AG20443 (cell line): ENCODE data around the gene GRIP1.
"Not testable (repeated sequence)": the region's sequence is repeated elsewhere in the genome, so short reads cannot be mapped to it uniquely, and the experiment has no call there.

Source experiments
- DNase-seq: peaks from one replicate; pipeline ENCODE4 v3.0.0; 2012; ENCODE audit warnings: low spot score, mixed read lengths

The GRIP1 gene

DNA sequence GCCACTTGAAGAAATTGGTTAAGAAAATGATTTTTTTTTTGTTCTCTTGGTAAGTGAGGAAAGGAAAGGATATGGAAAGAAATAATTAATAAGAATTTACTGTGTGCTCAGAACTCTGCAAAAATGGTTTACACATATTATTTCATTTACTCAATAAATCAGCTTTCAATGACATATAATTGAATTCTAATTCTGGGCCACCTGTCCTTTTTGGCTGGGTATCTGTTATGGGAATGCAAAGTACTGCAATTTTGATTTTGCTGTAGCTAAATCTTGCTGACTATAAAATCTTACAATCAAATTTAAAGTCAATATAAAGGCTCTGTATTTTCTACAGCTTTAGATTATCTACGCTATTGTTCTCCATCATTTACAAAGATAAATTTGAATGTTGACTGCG is 147.1 kb downstream of the GRIP1 start:
- DNase-seq: no peak

DNA sequence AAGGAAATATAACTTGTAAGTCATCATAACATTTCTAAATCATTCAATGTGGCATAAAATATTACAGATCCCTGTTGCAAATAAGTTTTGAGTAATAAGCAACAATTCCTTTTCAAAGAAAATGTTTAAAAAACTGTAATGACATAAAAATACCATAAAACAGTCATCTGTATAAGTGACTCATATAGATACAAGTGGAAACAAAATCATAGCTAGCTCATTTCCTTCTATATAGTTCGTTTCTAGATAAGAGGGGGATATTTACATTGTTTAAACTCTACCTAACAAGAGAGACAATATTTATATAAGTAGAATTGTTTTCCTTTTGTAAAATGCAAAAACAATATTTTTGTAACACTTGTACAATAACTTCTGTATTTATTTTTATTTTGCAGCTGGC is 148.9 kb downstream of the GRIP1 start:
- no peak for DNase-seq

DNA sequence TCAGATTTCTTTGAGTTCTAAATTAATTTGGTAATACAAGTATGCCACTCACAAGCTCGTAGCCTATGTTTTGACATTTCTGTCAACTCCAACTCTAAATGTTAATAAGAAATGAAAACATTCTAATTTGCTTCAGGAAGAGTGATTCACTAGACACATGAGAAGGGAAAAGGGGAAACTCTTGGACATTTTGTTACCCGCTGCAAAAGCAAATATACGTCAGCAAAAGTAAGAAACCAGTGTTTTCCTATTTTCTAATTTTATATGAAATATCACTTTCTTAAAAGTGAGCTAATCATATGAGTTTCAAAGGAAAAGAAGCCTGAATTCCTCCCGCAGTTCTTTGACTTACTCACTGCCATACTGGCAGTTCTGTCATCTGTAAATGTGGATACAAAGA is 162.3 kb downstream of the GRIP1 start:
- DNase-seq: no peak

DNA sequence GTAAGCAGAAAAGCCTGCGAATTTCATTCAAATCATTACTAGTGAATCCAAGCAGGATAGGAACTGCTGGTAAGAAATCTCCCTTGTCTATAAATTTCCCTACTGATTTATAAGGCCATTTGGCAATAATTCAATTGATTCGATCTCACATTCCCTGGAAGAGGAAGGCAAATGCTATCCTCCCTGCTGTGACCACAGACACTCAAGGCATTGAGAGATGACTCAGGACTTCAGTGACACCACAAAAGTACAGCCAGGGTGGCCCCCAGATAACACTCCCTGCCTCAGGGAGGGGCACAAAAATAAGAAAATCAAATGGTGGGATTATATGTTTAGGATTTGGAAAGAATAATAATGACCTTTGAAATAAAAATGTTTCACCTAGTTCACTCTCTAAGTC is 162.7 kb downstream of the GRIP1 start:
- peak; percentile 12 for DNase-seq

DNA sequence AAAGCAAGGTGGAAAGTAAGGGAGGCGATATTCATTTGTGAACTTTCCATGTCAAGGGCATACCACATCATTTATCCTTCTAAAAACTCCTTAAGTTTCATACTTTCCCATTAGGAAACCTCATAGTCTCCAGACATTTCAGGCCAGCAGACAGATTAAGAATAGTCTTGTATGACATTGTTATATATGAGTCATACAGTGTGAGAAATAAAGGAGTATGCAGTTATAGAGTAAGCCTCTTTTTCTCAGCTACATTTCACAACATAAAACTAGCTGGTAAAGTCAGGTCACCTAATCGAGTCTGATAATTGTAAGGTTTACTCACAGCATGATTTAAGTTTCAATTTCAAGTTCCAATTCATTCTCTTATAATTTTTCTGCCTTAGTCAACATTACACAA is 164.3 kb downstream of the GRIP1 start:
- peak; percentile 16 for DNase-seq

DNA sequence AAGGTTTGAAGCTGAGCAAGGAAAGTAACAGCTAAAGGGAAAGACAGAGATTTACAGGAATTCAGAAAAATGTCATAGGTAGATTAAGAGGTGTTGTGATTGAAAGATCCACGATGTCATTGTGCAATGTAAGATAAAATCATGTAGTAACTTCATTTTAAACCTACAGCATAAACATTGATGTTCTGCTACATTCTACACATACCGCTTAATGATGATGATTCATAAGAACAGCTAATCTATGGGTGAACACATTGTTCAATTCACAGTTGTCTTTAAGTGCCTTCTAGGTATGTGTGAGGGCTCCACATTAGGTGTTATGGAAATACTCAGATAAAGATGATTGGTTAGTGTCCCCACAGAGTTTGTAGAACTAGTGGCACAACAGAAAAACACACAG is 170.9 kb downstream of the GRIP1 start:
- DNase-seq: no peak

DNA sequence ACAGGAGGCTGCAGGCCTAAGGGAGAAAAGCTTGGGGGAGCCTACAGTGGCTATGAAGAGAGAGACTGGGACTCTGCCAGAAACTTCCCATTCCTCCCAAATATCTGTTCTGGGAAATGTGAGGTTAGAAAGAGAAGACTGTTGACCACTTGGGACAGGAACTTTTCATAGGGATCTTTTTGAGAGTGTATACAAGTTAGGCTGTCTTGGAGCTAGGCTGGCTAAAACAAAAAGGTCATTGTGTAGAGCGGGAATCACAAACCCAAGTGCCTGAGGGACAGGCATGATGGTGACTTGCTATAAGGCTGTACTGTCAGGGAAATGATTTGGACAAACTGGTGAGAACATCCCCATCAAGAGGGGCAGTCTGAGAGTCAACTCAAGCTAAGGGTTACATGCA is 175.1 kb downstream of the GRIP1 start:
- no peak for DNase-seq

DNA sequence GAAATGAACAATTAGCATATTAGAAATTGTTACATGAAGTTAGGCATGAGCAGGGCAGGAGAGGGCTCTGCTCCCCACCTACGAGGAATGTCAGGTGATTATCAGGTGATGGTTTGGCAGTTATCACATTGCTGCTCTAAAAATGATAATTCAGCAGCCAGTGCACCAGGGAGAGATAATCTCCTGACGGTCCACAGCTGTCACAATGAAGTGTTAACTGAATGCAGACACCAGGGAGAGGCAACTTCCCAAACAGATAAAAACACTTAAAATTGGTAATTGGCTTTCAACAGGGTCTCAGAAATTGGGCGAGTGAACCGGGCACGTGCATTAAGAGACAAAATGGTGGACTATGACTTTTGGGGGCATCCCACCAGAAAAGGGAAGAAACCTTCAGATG is 176.0 kb downstream of the GRIP1 start:
- no peak for DNase-seq

DNA sequence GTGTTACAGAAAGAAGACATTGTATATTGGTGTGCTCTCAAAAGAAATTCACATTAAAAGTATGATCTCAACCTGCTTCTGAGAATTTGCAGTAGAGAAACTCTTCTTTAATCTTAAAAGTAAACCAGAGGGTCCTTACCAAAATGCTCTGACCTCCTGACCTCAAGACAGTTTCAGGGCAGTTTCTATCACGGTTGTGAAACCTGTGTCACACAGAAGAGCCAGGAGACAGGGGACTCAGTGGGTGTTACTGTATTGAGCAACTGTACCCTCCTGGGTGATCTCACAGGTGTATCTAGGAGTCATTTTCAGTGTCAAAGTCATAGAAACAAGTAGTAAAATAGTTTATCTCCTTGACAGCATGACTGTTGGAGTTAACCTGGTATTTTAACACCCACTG is 178.0 kb downstream of the GRIP1 start:
- DNase-seq: no peak

DNA sequence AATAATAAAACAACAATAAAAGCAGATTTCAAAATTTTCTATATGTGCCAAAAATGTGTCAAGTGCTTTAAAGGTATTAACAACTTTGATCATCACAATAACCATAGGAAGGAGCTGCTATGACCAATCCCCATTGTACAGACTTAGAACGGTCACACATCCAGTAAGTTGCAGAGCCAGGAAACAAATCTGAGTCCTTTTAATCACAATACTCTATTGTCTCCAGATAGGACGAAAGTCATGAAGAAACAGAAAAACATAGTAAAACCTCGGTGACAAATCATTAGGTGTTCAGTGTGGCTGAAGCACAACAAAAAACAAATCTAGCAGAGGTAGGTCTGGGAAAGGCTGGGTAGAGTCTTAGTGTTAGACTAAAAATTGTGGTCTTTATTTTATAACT is 178.8 kb downstream of the GRIP1 start:
- DNase-seq: no peak

DNA sequence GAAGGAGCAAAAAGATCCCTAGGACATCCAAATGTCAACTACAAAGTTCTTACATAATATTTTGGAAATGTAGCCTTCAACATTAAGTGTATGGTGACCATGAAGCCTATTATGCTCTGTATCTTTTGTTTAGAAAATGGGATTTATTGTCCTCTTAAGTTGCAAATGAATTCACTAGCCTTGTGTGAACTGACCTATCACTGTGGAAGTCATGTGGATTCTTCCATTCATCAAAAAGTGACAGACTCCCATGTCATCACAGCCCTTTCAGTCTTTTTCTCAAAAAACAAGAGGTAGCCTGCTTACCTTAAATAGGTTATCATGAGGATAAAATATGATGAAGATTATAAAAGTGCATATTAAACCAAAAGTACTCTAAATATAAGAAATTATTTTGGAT is 179.9 kb downstream of the GRIP1 start:
- DNase-seq: no peak

DNA sequence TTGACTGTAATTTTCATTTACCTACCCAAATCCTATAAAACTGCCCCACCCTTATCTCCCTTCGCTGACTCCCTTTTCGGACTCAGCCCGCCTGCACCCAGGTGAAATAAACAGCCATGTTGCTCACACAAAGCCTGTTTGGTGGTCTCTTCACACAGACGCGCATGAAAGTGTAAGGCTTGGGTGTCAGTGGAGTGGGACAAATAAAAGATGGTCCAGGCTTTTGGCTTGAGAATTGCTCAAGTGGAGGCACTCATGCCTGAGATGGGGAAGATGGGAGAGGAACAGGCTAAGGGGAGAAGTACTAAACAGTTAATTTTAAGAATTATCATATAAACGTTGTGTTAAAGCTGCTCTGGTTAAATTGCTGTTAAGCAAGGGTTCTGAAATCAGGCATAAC is 180.8 kb downstream of the GRIP1 start:
- not testable (repeated sequence) for DNase-seq

DNA sequence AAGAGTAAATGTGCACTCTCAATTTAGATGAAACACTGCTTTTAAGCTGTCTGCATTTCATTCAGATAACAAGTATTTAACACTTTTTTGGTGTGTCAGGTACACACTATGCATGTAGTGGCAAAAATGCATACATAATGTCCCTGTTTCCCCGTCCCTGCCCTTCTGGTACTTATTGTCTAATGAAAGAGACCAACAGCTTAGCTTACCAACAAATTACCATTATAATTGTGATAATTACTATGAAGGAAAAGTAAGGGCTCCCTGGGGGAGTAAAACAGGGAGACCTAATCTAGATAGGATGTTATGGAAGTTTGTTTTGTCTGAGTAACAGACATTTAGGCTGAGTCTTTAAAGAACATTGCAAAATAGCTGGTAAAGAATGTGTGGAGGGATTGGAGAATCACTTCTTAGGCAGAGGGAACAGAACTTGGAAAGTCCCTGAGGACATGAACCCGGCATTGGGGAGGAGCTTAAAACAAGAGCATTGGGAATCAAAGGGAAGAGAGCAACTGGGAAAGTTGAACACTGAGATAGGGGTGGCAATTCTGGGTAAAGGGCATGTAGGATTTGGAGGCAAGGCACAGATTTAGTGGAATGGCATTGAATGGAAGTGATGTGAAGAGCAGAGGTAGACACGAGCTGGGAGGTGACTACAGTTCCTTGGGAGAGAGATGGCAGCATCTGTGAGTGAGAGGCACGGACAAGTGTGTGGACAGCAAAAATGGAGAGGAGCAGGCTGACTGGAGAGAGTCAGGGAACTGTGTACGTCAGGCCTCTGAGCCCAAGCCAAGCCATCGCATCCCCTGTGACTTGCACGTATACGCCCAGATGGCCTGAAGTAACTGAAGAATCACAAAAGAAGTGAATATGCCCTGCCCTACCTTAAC is 181.6 kb downstream of the GRIP1 start:
- DNase-seq: no peak

DNA sequence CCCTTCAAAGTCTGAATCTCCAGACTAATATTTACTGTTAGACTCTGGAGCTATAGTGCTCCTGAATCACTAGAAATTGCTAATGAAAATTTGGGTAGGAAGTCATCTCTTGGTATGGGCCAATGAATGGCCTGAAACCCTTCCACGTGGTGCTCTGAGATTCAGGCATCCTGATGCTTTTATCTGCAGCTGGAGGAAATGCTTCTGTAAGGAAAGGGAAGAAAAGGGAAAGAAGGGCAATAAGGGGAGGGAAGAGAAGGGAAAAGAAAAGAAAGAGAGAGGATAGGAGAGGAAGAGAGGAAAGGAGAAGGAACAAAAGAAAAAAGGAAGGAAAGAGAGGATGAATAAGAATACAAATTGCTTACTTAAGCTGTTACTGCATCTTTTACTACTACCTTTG is 182.3 kb downstream of the GRIP1 start:
- DNase-seq: no peak

DNA sequence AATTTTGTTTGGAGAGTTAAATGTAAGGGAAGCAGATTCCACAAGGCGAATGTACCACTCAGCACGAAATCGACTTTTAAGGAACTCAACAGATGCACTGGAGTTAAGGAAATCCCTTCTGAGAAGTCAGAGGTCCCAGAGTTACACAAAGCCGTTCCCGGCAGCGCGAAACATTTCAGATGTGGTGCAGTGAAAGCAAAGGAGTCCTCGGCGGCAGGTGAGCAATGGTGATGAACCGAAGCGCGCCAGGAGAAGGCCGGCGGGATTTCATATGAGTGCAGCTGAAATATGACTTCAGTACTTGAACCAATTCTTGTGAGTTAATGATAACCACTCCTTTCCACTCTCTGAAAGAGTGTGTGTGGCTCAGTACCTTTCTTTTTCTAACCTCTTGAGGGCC is 183.2 kb downstream of the GRIP1 start:
- DNase-seq: no peak

DNA sequence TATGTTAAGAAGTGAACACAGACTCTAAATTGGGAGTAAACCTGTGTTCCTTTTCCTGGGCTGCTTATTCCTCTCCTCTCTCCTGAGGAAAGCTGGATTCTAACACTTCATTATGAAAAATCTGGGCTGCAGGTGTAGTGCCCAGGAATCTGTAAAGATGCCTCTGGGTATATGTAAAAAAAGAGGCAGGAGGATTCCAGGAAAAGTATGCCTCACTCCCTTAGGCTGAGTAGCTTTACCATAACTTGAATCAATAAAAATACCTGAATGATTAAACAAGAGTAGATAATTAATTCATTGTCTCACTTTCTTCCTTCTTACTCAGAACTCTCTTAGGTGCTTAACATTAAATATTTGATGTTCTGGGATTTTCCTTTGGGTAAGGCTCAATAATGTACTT is 185.1 kb downstream of the GRIP1 start:
- DNase-seq: no peak

DNA sequence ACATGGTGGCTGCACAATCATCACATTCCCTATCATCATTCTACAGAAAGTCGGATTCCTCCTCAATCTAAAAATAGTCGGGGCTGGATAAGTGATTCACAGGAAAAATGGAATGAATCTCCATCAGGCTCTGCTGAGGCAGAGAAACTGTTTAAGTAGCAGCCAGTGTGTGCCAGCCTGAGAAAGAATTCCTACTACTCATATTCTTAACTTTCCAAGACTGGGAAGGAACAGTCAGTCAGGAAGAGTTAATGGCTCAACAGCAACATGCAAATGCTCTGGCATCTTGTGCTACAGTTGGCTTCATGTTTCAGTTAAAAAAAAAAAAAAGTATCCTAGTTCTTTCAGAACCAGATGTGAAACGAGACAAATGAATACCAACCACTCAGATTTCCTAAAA is 187.0 kb downstream of the GRIP1 start:
- no peak for DNase-seq

DNA sequence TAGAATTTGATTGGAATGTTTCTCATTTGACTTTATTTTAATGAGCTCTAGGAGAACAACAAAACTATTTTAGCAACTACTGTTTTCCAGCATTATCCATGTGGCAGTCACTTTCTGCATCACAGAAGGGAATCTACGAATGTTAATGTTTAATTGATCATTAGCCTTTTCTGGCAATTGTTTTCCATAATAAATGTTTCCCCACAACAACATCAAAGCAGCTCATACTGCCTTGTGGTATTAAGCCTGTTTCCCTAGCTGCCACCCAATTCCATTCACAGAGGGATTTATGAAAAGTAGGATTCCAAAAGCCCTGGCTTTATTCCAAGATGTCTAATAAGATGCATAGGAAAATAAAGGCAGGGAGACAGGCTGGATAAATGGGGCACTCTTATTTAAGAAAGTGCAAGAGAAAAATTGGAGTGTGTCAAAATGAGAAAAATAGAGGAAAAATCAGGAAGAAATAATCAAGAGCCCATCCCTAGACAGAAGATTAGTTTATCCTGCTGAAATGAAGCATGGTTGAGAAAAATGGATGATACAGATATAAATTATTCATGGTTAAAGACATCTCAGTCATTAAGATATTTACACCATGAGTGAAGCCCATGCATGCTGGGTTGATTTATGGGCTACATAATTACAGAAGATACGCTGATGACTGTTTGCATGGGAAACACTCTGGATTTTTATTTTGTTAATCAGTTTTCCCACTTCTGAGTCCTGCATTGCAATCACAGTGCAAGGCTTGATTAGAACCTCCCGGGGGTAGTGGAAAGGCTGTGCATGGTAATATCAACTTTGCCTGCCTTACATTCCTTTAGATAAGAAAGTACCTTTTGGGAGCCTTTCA is 196.3 kb downstream of the GRIP1 start:
- DNase-seq: no peak

DNA sequence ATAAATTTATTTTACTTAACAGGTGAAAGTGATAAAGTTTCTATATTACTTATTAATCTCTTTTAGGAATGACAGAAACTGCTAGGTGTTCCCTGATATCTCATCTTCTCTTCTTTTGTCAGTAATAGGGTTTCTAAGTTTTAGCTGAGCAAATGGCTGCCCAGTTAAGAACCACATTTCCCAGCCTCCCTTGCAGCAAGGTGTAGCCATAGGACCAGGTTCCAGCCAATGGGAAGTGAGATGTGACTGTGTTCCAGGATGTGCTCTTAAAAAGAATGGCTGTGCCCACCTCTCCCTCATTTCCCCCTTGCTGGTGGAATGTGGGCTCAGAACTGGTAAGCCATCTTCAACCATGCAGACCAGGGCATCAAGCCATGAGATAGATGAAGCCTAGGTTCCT is 210.9 kb downstream of the GRIP1 start:
- DNase-seq: no peak

DNA sequence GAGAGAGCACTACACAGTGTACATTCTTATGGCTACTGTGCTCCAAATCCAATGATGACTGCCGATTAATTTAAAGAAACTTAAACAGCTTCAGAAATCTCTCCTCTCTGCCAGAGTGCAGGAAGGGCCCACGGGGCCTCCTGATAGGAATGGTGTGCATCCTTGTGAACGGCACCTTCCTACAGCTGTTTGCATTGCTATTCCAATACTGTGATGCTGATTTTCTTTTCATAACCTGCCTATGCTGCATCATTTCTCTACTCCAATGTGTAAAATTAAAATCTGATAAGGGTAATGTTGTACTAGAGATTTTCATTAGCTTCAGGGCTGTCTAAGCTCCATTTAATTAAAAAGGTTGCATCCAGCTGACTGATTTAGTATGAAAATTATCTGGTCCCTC is 217.5 kb downstream of the GRIP1 start:
- DNase-seq: no peak

DNA sequence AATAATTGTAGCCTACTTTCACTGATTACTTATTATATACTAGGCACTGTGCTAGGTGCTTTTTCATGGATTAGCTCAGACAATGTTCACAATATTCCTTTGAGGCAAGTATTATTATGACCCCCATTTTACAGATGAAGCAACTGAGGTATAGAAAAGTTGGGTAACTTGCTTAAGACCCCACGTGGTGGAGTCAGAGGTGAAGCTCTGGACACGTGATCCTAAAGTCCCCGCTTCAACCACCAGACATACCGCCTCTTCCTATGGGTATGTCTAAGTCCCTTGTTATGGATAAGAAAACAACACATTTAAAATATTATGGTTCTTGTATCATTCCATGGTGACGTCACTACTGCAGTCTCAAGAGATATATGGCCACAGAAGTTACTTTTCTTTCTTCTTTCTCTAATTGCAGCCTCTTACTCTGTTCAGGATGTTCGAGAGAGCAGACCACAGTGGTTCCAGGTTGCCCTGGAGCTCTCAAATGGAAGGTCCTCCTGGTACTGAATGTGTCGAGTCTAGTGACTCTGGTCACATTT is 218.9 kb downstream of the GRIP1 start:
- no peak for DNase-seq

DNA sequence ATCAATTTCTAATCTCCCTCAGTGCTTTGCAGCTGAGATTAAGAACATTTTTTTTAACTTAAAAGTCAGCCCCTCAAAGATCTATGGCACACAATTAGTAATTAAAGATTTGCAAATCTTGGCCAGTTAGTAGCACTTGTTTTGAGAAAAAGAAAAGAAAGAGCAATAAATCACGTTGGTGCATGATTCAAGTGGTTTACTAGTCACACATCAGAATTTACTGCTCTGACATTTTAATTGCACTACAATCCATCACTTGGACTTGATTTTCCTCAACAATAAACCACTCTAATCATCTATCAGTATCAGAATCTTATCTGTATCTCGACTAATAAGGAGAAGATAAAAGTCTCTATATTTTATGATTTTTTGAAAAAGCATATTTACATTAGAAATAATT is 222.3 kb downstream of the GRIP1 start:
- DNase-seq: no peak

DNA sequence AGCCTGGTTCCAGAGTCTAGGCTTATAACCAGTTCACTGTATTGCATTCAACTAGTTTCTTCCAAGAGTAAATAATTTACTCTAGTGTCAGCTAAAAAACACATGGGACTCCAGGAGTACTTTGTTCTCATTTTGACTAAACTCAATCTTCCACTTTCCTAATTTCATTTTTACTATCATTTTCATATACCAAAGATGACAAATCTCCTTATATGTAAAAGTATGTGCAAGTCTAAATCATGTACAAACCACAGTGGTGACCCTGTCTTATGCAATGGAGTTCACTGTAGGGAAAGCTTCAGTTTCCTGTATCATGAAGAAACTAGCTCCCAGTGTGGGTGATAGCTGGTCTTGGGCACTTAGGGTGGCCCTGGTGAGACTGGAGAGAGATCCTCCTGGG is 225.0 kb downstream of the GRIP1 start:
- no peak for DNase-seq
